Measurements from ENCODE around the gene FGF19.

FGF19 gene

DNA sequence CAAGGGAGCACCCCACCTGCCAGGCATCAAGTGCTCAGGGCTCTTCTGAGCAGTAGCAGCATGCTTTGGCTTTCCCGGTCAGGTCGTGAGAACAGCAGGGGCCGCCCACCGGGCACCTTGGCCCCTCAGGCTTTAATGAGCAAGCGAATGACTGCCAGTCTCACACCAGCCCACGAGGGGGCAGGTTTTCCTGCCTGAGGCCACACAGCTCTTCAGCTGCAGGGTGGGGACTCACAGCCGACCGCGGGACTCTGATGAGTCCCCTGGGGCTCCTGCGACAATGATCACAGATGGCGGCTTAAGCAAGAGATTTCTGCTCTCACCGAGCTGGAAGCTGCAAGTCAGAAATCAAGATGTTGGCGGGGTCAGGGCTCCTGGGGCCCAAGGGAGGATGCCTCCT lies 14.3 kb upstream of the FGF19 start:
- DNase-seq (ENCODE audit: low read depth in 4 of 4, low spot score in 1 of 4): no peak

DNA sequence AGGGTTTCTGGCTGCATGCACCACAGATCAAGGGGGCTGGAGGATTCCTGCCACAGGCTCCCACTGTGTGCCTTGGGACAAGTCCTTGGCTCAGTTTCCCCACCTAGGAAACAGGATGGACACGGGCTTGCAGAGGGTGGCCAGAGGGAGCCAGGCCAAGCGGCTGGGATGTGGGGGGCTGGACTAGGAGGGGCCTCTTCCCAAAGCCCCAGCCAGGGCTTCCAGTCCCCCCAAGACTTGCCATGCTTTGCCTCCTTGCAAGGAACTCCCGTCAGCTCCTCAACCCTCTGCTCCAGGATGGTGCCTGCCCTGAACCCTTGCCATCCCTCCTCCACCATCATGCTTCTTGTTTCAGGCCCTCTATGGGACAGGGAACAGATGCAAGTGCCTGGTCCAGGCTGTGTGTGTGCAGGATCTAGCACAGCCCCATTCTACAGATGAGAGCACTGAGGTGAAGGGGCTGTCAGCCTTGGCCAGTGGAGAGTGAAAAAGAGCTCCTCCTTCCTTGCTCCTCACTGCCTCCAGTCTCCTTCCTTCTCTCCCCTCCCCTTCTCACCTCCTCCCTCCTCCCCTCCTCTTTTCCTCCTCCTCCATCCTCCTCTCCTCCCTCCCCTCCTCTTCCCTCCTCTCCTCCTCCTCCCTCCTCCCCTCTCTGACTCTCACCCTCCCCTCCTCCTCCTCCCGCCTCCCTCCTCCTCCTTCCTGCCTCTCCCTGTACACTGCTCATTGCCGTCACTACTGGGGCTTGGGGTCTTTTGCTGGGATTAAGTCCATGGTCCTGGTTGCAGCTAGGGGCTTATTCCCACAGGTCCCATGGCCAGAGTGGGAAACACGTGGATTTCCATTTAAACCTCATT lies 13.3 kb upstream of the FGF19 start:
- DNase-seq (ENCODE audit: low read depth in 4 of 4, low spot score in 1 of 4): no peak

DNA sequence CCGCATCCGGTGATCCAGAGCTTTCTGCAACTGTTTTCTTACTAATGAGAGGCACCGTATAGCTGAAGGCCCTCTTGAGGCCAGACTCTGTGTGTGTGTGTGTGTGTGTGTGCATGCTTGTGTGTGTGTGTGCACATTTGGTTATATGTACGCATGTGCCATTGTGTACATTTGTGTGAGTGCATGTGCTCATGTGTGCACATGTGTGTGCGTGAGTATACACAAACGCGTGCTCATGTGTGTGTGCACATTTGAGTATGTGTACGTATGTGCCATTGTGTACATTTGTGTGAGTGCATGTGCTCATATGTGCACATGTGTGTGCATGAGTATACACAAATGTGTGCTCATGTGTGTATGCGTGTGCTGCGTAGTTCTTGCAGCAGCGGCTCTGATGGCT lies 12.3 kb upstream of the FGF19 start:
- no peak for DNase-seq (ENCODE audit: low read depth in 4 of 4, low spot score in 1 of 4)

DNA sequence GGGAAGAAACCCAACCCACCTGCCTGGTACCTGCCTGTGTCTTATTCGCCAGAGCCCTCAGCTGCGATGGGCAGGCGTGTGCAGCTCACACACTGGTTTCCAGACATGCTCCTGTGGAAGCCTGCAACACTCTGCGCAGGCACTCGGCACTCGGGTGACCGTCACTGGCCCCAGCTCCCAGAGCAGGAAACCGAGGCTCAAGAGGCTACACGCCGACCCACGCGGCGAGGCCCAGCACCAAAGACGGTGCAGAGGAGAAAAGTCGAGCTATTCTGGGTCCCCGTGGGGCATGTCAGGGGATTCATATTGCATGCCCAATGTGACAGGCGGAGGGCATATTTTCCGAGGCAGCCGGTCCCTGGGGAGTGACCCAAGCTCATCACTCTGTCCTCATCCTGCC lies 11.6 kb upstream of the FGF19 start:
- no peak for DNase-seq (ENCODE audit: low read depth in 4 of 4, low spot score in 1 of 4)

DNA sequence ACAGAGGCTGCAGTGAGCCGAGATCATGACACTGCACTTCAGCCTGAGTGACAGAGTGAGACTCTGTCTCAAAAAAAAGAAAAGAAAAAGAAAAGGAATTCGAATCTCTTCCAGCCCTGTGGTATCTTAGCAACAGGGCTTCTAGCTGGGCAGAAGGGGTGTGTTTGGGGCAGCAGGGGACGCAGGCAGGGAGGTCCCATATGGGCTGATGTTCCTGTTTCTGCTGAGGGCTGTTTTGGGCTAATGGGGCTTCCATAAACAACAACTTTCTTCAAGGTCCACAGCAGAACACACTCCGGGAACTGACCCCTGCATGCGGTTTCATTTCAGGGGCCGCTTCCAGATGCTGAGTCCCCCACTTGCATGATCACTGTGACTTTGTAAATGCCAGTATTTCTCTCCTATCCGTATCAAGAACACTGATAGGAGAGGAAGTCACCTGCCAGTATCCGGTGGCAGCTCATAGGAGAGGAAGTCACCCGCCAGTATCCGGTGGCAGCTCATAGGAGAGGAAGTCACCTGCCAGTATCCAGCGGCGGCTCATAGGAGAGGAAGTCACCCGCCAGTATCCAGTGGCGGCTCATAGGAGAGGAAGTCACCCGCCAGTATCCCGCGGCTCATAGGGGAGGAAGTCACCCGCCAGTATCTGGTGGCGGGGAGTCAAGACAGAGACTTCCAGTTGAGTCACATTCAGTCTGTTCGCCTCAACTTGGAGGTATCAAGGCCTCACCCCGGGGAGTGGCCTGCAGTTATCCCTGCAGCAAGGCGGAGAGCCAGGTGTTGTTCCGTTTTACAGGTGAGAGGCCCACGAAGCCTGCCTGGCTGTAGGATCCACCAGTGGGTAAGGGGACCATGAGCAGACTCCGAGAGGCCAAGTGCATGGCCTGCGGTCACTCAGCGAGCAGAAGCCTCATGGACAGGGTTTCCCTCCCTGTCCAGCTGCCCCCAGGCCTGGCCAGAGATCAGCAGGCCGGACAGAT lies 8.3 kb upstream of the FGF19 start:
- DNase-seq (ENCODE audit: low read depth in 4 of 4, low spot score in 1 of 4): no peak

DNA sequence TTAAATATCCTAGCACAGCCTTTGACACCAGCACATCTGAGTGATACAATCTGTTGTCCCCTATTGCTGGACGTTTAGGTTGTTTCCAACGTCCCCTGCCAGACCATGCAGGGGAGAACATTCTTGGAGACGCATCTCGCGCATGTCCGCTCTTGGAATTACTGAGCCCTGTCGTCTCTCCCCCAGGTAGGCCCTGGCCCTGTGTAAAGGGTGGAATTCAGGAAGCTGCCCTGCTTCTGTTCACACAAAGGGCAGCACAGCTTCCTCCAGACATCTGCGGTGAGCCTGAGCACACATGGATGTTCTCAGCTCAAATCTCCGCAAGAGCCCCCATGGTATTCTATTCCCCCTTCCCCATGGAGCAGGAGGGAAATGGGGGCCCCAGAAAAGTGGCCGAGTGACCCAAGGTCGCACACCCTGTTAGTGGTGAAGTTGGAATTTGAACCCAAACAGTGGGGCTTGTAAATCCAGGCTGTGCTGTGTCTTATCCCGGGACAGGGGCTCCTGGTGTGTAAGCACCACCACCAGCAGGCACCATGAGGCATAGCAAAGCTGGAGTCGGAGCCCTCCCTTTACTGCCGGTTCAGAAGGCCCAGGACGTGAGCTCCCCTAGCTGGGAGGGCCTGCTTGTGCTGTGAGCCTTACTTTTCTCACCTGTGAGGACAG lies 5.0 kb upstream of the FGF19 start:
- no peak for DNase-seq (ENCODE audit: low read depth in 4 of 4, low spot score in 1 of 4)

DNA sequence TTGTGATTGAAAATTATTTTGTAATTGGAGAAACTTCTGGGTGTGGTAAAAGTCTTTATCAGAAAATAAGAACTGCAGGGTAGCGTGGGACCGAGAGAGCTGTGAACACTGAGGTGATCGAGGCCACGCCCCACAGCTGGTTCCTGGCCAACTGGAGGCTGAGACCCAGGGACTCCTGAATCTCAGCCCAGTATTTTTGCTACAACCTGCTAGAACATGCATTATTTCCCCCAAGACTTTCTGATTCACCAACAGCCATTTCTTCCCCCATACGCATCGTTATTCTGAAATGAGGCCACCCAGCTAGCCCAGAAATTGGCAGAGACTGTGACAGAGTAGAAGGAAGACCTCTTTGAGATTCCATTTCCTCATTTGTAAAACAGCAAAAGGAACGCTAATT lies 3.4 kb upstream of the FGF19 start:
- DNase-seq (ENCODE audit: low read depth in 4 of 4, low spot score in 1 of 4): no peak

DNA sequence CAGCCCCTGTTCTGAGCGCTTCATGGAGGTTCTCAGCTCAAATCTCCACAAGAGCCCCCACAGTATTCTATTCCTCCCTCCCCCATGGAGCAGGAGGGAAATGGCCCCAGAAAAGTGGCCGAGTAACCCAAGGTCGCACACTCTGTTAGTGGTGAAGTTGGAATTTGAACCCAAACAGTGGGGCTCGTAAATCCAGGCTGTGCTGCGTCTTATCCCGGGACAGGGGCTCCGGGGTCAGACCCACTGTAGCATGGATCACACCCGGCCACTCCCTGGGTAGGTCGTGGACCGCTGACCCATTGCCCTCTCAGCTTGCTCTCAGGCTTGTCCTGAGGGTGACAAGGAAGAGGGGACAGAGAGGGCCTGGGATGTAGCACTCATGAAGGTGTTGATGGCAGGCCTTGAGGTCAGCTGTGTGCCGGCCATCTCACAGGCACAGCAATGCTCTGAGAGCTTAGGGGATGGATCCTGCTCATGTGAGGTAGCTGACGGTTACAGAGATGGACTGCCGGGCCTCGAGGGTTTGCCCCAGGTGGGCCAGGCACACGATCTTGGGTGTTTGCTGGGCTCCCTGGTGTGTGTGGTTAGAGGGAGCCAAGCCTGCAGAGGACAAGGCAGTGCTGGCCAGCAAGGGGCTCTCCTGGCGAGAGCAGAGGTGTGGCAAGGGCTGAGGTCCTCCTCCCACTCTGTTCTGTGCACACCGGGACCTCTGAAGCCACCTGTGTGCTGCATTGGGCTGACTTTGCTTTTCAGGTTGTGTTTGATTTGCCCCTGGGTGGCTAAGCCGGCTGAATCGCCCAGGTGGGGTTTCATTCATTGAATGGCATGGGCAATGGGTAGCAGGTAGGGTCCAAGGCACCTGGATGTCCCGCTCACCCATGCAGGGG lies 2.3 kb upstream of the FGF19 start:
- no peak for DNase-seq (ENCODE audit: low read depth in 4 of 4, low spot score in 1 of 4)

DNA sequence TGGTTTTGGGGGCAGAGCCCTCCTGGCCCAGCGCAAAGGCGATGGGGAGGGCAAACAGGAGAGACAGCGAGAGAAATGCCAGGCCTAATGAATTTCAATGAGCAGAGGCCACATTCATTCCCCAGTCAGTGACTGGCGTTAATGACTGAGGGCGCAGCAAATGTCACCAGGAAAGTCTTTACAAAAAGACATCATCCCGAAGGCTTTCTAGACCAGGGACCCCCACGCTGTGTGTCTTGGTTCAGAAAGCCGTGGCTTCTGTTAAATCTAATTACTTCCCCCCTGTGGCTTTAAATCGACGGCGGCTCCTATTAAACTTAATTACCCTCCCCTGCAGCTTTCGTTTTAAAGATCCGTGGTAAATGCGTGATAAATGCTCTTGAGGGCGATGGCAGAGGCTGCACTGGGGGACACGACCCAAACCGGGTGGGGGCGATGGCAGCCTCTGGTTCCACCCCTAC lies 1.6 kb upstream of the FGF19 start:
- DNase-seq (ENCODE audit: low read depth in 4 of 4, low spot score in 1 of 4): no peak

DNA sequence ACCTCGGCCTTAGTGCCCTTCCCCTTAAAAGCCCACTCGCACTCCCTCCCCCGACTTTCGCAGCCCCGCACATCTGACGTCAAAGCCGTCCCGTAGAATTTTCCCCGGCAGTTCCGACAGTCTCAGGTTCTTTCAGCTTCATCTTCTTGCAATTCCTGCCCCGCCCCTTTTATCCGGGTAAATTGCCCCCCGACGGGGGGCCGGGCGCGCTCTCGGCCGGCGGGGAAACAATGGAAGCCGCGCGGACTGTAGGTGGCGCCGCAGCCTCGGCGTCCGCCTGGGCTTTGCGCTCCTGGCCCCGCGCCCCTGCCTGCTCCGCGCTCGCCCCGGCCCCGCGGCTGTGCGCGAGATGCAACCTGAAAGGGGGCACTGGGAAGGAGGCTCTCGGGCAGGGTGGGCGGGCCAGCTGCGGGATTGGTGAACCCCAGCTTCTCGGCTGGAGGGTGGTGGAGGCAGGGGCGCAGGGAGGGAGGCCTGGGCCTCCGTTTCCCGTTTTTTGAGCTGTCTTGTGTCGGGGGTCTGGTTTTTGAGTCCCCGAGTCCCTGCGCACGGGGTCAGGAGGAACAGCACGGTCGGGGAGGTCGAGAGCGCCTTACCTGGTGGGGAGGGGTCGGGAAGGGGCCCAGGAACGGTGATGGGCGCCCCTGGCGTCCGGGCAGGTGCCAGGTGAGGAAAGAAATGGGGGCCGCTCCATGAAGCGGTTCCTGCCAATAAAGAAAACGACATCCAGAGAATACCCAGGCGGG lies 859 bp upstream of the FGF19 start:
- DNase-seq (ENCODE audit: low read depth in 4 of 4, low spot score in 1 of 4): no peak

DNA sequence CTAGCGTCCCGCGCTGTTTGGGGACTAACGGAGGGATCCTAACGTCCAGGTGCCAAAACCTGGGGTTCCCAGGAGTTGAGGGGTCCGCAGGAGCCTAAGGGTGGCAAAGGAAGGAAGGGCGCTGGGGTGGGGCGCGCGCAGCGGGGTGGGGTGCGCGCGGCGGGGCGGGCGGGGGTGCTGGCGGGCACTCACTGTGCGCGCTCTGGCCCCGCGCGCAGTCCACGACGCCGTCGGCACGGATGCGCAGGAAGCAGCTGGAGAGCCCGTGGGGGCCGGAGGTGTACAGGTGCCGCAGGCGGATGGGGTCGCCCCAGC lies 412 bp downstream of the FGF19 start:
- no peak for DNase-seq (ENCODE audit: low read depth in 4 of 4, low spot score in 1 of 4)

DNA sequence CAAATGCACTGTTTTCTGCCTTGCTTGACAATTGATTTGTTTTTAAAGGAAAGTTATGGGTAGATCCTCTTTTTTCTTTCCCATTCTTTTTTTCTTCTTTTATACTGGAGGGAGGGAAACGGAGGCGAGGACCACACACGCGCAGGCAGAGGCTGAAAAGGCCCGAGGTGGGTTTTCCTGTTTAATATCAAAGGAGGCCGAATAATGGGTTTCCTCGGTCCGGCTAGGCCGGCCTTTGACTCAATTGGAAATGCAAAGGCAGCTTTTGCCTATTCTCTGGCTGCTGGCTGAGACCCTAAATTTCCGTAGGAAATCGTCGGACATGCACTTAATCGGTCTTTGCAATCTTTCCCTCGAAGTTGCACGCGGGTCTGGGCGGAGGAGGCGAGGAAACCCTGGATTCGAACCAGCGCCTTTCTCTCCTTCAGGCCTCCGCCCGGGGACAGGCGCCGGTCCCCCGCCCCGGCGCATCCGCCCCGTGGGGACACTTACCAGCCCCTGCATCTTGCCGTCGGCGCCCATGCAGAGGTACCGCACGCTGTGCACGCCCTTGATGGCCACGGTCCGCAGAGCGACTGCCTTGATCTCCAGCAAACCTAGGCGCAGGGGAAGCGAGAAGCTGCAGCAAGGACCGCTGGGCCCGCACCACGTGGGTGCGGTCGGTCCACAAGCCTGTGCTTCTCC lies 911 bp downstream of the FGF19 start:
- no peak for DNase-seq (ENCODE audit: low read depth in 4 of 4, low spot score in 1 of 4)

DNA sequence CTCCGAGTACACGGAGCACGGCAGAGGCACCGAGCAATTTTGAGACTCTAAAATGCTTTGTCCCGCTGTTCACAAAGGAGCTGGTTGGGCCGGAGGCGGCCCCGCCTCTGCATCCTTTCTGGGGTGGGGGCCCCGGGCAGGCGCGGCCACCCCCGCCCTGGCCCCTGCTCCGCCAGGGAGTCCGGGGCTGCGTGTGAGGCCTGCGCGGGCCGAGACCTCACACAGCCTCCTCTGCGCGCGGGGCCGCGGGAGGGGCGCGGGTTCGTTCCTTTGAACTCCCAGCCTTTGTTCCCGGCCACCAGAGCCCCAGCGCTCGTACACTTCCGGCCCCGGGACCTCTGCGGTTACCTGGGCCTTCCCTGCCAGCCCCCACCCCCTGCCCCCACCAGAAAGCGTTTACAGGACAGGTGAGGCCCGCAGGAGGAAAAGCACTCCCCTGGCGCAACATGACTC lies 1.6 kb downstream of the FGF19 start:
- DNase-seq (ENCODE audit: low read depth in 4 of 4, low spot score in 1 of 4): no peak

DNA sequence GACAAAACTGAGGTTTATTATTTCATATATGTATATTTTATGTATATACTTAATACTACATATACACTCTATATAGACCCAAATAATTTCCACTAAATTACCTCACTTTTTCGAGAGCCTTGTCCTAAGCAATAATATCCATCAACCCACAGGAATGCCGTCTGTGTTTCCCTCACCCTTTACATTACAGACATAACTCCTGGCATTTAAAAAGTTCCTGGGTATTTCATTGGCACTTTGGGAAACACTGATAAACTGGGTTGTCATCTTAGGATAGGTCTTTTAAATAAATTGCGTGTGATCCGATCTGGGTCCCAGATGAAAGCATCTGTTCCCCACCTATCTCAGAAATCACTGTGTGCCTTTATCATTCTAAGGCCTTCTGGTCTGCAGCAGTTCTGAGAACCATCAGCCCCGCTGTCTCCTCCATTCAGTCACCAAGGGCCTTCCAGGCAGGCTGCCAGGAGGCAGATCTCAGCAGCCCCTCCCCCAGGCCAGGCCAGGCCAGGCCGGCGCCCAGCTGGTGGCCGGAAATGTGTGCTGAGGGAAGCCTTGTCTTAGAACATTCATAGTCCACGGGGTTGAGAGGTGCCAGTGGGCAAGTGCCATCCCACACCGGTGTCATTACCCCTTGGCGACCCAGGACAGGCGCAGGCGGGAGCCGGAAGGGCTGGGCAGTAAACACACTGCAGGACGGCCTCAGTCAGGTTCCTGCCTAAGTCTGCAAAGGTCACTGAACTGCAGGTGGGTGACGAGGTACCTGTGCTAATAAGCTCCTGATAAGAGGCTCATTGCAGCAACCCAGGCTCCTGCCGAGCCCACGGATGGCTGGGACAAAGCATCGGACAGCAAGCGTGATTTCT lies 3.3 kb downstream of the FGF19 start:
- DNase-seq (ENCODE audit: low read depth in 4 of 4, low spot score in 1 of 4): no peak

DNA sequence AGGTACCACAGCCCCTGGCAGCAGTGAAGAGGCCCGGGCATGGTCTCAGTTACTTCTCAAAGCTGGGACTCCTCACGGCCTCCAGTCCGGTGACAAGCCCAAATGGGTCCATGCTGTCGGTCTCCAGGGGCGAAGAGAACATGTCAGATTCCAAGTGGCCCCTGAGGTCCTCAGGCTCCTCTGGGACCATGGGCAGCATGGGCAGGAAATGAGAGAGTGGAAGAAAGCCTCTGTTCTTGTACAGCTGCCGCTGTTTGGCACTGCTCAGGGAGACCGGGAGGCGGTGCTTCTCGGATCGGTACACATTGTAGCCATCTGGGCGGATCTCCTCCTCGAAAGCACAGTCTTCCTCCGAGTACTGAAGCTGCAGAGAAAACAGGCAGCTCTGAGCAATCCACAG lies 4.6 kb downstream of the FGF19 start:
- DNase-seq (ENCODE audit: low read depth in 4 of 4, low spot score in 1 of 4): no peak

DNA sequence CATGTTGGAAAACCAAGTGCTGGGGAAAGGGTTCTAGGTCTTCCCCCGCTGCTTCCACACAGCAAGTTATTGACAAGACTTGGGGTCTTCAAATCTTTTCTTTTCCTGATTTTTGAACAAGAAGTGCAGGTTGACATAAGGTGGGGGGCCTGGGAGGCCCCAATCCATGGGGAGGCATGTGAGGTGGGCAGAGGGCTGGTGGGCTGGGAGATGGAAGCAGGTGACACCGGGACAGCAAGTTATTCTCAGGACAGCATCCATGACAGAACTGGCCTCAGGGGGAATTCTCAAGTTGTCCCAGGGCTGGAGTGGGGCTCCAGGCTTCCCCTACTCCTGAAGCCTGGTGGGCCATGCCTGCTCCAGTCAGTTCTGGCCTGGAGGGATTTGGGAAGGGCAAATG lies 5.5 kb downstream of the FGF19 start:
- DNase-seq (ENCODE audit: low read depth in 4 of 4, low spot score in 1 of 4): no peak

DNA sequence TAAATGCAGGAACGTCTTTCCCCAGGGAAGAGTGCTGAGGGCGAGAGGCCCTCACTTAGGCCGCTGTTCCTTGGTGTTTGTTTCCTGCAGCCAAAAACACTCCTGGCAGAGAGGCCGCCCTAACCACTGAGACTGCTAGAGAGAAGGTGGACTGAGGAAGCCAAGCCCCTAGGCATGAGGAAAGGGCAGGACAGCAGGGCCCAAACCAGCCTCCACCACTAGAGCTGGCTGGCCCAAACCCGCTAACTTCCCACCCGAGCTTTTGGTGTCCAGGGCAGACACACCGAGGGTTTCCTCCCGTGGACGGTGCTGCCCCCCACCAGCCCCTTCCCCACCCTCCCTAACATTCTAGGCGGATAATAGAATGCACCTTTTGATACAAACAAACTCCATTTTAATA lies 6.0 kb downstream of the FGF19 start:
- DNase-seq (ENCODE audit: low read depth in 4 of 4, low spot score in 1 of 4): no peak

DNA sequence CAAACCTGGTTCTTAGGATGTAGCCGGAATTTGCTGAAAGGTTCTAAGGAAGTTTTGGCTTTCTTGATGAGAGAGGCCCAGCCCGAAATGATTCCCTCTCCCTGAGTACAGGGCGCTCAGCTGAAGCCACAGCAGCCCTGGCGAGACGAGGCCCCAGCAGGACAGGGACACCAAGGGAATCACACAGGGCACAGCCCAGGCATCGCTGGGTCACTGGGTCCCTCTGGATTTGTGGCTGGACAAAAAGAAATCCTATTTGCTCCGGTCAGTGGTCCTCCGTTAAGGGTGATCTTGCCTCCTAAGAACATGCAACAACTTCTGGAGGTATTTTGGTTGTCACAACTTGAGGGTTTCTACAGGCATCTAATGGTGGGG lies 6.4 kb downstream of the FGF19 start:
- DNase-seq (ENCODE audit: low read depth in 4 of 4, low spot score in 1 of 4): no peak
